HG03103 (cell line): ENCODE results near the gene VWA5A.
"Not testable (repeated sequence)": the region's sequence is repeated elsewhere in the genome, so short reads cannot be mapped to it uniquely, and the experiment has no call there.

Experiments used
- ATAC-seq: cut with Tn5 transposase; IDR thresholded peaks from one replicate; pipeline ENCODE4 v1.9.1; 2021; ENCODE audit warnings: low read depth; ENCODE audit not compliant: unreplicated experiment

Gene VWA5A

DNA sequence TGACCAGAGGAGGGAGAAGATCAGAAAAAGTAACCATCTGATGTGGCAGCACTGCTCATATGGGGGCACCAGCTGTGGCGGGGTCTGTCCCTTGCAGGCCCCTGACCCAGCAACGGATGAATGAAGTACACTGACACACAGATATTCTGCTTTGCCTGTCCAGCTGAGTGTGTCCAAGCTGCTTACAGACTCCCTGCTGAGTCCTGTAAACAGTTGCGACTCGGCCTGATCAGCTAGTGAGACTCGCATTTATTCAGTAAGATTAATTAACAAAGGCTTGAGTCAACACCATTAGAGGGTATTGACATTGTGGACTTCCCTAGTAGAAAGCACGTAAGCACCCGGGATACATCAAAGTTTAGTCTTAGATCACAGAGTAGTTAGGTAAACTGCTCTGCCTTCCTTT lies 52.6 kb downstream of the VWA5A start:
- ATAC-seq, result no peak

- ATAC-seq, result no peak
These were observed 53.5 kb downstream of the VWA5A start for GRCh38 chr11:124168796-124169195.

DNA sequence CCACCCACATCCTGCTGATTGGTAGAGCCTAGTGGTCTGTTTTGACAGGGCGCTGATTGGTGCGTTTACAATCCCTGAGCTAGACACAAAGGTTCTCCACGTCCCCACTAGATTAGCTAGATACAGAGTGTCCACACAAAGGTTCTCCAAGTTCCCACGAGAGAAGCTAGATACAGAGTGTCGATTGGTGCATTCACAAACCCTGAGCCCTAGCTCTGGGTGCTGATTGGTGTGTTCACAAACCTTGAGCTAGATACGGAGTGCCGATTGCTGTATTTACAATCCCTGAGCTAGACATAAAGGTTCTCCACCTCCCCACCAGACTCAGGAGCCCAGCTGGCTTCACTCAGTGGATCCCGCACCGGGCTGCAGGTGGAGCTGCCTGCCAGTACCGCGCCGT lies 55.1 kb downstream of the VWA5A start:
- not testable (repeated sequence) for ATAC-seq

DNA sequence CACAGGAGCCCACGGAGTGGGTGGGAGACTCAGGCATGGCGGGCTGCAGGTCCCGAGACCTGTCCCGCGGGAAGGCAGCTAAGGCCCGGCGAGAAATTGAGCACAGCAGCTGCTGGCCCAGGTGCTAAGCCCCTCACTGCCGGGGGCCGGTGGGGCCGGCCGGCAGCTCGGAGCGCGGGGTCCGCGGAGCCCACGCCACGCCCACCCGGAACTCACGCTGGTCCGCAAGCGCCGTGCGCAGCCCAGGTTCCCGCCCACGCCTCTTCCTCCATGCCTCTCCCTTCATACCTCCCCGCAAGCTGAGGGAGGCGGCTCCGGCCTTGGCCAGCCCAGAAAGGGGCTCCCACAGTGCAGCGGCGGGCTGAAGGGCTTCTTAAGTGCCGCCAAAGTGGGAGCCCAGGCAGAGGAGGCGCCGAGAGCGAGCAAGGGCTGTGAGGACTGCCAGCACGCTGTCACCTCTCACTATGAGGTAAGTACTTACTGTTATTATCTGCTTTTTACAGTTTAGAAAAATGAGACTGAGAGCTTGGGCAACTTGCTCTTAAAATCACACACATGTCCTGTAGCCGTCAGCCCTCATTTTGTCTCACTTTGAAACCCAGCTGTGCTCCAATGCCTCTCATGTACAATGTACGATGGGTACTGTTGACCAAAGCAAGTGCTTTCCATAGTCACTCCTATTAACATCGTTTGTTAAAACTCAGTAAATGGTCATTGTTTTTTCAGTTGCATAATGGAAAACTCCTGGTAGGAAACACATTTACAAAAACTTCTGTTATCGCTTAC lies 55.7 kb downstream of the VWA5A start:
- ATAC-seq, result no peak

- no peak for ATAC-seq
These were observed 56.9 kb downstream of the VWA5A start for GRCh38 chr11:124172101-124172500.

GRCh38 chr11:124172599-124172998 lies 57.3 kb downstream of the VWA5A start:
- no peak for ATAC-seq

- ATAC-seq, result no peak
These were observed 58.8 kb downstream of the VWA5A start for GRCh38 chr11:124174001-124174583.

GRCh38 chr11:124176925-124177715 lies 61.9 kb downstream of the VWA5A start:
- ATAC-seq, result no peak

DNA sequence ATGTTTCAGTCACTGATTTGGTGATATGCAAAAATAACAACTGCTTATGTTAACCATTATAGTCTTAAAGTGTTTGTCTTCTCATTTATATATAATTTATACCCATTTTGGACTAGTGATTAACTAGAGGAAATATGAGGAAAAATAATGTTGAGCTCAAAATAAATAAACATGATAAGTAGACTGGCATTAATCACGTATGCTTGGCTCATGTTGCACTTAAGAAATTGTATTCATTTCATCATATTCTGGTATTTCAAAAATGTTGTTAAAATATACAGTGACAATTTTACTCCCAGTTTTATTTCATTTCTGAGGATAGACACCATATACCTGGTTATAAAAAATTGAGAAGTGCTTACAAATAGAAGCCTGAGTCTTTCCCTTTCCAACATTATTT lies 64.1 kb downstream of the VWA5A start:
- ATAC-seq, result no peak

DNA sequence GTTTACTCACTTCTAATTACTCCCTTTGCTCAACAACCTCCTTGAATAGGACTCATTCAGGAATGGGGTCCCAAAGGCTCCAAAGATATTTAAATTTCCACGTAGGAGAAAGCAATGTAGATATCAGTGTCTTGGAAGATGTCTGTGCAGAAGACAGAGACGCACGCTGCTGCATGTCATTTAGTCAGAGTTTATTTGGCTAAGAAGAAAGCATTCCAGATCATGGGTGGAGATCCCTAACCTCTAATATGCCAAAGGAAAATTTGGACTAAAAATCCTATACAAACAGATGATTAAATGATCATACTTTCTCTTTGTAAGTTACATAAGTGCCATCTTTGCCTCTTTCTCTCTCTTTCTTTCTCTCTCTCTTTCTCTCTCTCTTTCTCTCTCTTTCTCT lies 67.8 kb downstream of the VWA5A start, which contains the start of gene OR10D3:
Gene OR10D3 (plus strand): TSS at position 278 of the 400 bp plus-strand sequence. CDS start 1,925 bp downstream, outside the sequence.
- ATAC-seq, result no peak

DNA sequence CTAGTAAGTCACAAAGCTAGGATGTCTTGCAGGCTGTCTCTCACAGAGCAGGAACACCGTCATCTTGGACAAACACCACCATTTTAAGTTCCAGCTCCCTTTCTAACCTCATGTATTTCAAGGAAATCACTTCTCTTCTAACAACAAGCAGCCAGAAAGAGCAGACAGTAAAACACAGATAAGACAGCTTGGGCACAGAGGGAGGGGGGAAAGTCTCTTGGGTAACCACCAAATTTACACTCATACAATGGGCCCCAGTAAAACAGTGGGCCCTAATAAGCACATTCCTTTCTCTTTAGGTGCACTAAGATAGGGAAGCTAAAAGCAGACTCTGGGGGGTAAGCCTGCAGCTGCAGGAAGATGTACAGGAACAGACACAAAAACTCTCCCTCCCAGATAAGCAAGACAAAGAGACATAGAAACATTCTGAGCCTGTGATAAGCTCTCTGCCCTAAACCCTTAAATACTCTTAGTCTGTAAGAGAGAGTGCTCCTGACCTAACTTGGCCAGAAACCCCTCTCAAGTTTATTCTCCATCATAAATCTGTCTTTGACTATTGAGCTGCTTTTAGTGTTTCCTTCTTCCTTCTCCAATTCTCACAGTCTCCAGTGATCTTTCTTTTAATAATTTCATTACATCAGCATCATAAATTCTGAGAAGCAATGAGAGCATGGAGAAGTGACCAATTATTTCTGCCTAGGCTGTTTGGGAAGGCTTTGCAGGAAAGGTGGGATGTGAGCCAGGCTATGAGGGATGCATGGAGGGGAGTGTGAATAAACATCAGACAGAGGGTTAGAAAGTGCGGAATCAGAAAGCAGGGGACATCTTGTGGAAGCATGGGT lies 75.3 kb downstream of the VWA5A start:
- ATAC-seq, result no peak

DNA sequence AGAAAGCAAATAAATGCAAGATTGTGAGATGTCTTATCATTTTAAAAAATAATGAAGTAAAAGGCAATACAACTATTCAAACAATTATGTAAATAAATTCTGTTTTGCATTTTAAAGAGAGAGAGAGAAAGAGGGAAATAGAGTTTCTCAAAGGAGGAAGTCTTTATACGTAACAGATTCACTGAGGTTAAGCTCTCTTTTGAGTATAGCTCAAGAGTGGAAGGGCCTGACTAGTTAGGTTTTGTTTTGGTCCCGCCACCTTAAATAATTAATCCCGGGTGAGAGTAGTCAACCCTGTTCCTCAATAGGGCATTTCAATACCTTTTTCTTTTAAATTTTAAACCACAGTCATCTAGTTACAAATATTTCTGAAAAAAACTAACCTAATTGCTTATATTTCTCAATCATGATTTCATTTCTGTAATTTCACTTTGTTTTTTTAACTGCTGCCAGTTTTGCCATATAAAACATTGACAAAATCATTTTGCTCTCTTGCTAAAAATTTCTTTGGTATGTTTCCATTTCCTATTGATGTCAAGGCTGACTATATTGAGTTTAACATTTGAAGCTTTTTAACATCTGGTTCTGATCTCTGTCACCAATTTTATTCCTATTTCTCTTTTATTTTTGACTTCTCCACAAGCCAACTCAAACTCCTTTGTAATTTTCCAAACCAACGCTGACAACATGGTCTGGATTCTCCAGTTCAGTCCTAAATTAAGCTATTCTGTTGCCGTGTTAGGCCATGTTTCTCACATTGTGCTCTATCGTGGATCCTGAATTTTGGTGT lies 78.2 kb downstream of the VWA5A start:
- ATAC-seq, result no peak

GRCh38 chr11:124194293-124195188 lies 79.3 kb downstream of the VWA5A start:
- ATAC-seq, result no peak

- ATAC-seq, result peak; percentile 91
These were observed 80.0 kb downstream of the VWA5A start for GRCh38 chr11:124195189-124195734.
